Measurements from ENCODE around the gene MEN1. TPM values are rescaled to one million over a fixed set of nuclear protein-coding genes. Genes with fewer than 3 reads are reported as not detected.

The MEN1 gene
- total RNA-seq = 10 to 100 TPM in 3 of 4 donors, 1 to 10 TPM in 1; 8.6 to 15.8 (median 13.4) TPM

- TF ChIP-seq CTCF (IDR thresholded peaks at IDR 0.05; ENCODE audit: low read depth) = no peak
These were observed at the start of gene MEN1 for GRCh38 chr11:64810271-64810890. Gene MEN1, minus strand, starts transcription at chr11:64810551. Its CDS starts 442 bp downstream, at chr11:64810109.

- no peak for TF ChIP-seq CTCF (IDR thresholded peaks at IDR 0.05; ENCODE audit: low read depth)
These were observed 49.4 kb upstream of the MEN1 start for GRCh38 chr11:64859542-64860414.

- no peak for TF ChIP-seq CTCF (IDR thresholded peaks at IDR 0.05; ENCODE audit: low read depth)
These were observed 48.3 kb upstream of the MEN1 start for GRCh38 chr11:64858467-64859263.

- no peak for TF ChIP-seq CTCF (IDR thresholded peaks at IDR 0.05; ENCODE audit: low read depth)
These were observed 47.1 kb upstream of the MEN1 start for GRCh38 chr11:64857485-64857884.

GRCh38 chr11:64856382-64857227 lies 46.3 kb upstream of the MEN1 start:
- no peak for TF ChIP-seq CTCF (IDR thresholded peaks at IDR 0.05; ENCODE audit: low read depth)

- no peak for TF ChIP-seq CTCF (IDR thresholded peaks at IDR 0.05; ENCODE audit: low read depth)
These were observed 45.4 kb upstream of the MEN1 start for GRCh38 chr11:64855596-64856304.

All from subcutaneous adipose tissue (tissue), 4 donors.